Mononuclear cell (primary cell): ENCODE results near the gene USP3. TPM values are rescaled to one million over a fixed set of nuclear protein-coding genes. Genes with fewer than 3 reads are reported as not detected.
A peak's percentile ranks its signal among the peaks of the same experiment; 100 is the strongest.

Source experiments
- H3K27me3 ChIP-seq: 2 replicates; pipeline ENCODE4 v1.6.0; 2011; ENCODE audit warnings: low read length, control low read depth; ENCODE audit not compliant: insufficient read depth
- H3K4me1 ChIP-seq: 2 replicates; pipeline ENCODE4 v1.5.1; 2011; ENCODE audit warnings: mild to moderate bottlenecking, low read length, control low read depth; ENCODE audit not compliant: insufficient read depth
- H3K4me3 ChIP-seq: 2 replicates; pipeline ENCODE4 v1.5.1; 2011; ENCODE audit warnings: mild to moderate bottlenecking, low read length, moderate library complexity
- H3K9me3 ChIP-seq: 2 replicates; pipeline ENCODE4 v1.5.1; 2011; ENCODE audit warnings: low read depth, mild to moderate bottlenecking, control low read depth, low read length
- total RNA-seq: library from RNA; depleted of rRNA; stranded (reverse); fragments of >200 nt; gene quantifications from one replicate; pipeline ENCODE4 v1.2.3, GENCODE V29; 2012

Gene USP3
- total RNA-seq, 1 donor, result 408 TPM

GRCh38 chr15:63500265-63501250, 3.8 kb upstream of the USP3 start:
- H3K4me3 ChIP-seq, result no peak overlapping the region
- peaks cover 84% of the 10 kb centered on the region for H3K4me1 ChIP-seq
- no peaks in the 10 kb centered on the region for H3K27me3 ChIP-seq
- H3K9me3 ChIP-seq, result no peaks in the 10 kb centered on the region

GRCh38 chr15:63501256-63502089, 2.9 kb upstream of the USP3 start:
- H3K4me3 ChIP-seq, result no peak overlapping the region
- no peaks in the 10 kb centered on the region for H3K27me3 ChIP-seq
- peaks cover 81% of the 10 kb centered on the region for H3K4me1 ChIP-seq
- H3K9me3 ChIP-seq, result no peaks in the 10 kb centered on the region

GRCh38 chr15:63502137-63502766, 2.1 kb upstream of the USP3 start:
- Histone ChIP-seq H3K4me3 (no peak overlapping the region), H3K9me3 (no peaks in the 10 kb centered on the region), H3K4me1 (peaks cover 81% of the 10 kb centered on the region), H3K27me3 (no peaks in the 10 kb centered on the region)

GRCh38 chr15:63502843-63503738, 1.3 kb upstream of the USP3 start:
- Histone ChIP-seq H3K27me3 (no peaks in the 10 kb centered on the region), H3K9me3 (no peaks in the 10 kb centered on the region), H3K4me3 (peak overlapping the region; percentile 67), H3K4me1 (peaks cover 81% of the 10 kb centered on the region)

- H3K27me3 ChIP-seq, result no peaks in the 10 kb centered on the region
- H3K4me3 ChIP-seq, result peak overlapping the region; percentile 67
- peaks cover 81% of the 10 kb centered on the region for H3K4me1 ChIP-seq
- no peaks in the 10 kb centered on the region for H3K9me3 ChIP-seq
Observed at GRCh38 chr15:63503739-63504246, 600 bp upstream of the USP3 start.

GRCh38 chr15:63504979-63505841, 817 bp downstream of the USP3 start:
- H3K4me3 ChIP-seq, result peak overlapping the region; percentile 90
- H3K9me3 ChIP-seq, result no peaks in the 10 kb centered on the region
- H3K4me1 ChIP-seq, result peaks cover 81% of the 10 kb centered on the region
- H3K27me3 ChIP-seq, result no peaks in the 10 kb centered on the region

- peak overlapping the region; percentile 90 for H3K4me3 ChIP-seq
- peaks cover 81% of the 10 kb centered on the region for H3K4me1 ChIP-seq
- no peaks in the 10 kb centered on the region for H3K27me3 ChIP-seq
- H3K9me3 ChIP-seq, result no peaks in the 10 kb centered on the region
Observed at GRCh38 chr15:63505842-63506222, 1.4 kb downstream of the USP3 start.

- H3K4me1 ChIP-seq, result peaks cover 77% of the 10 kb centered on the region
- no peaks in the 10 kb centered on the region for H3K9me3 ChIP-seq
- H3K27me3 ChIP-seq, result no peaks in the 10 kb centered on the region
- peak overlapping the region; percentile 90 for H3K4me3 ChIP-seq
Observed at GRCh38 chr15:63506537-63507035, 2.2 kb downstream of the USP3 start.

GRCh38 chr15:63507878-63508818, 3.8 kb downstream of the USP3 start:
- Histone ChIP-seq H3K27me3 (no peaks in the 10 kb centered on the region), H3K4me3 (no peak overlapping the region), H3K9me3 (no peaks in the 10 kb centered on the region), H3K4me1 (peaks cover 75% of the 10 kb centered on the region)

- no peaks in the 10 kb centered on the region for H3K27me3 ChIP-seq
- peaks cover 78% of the 10 kb centered on the region for H3K4me1 ChIP-seq
- no peaks in the 10 kb centered on the region for H3K9me3 ChIP-seq
- H3K4me3 ChIP-seq, result no peak overlapping the region
Observed at GRCh38 chr15:63509056-63509954, 4.9 kb downstream of the USP3 start.

GRCh38 chr15:63509955-63510940, 5.9 kb downstream of the USP3 start:
- Histone ChIP-seq H3K4me1 (peaks cover 87% of the 10 kb centered on the region), H3K4me3 (no peak overlapping the region), H3K9me3 (no peaks in the 10 kb centered on the region)

More at GRCh38 chr15:63509955-63510940, 5.9 kb downstream of the USP3 start:
- H3K27me3 ChIP-seq, result no peaks in the 10 kb centered on the region
